ENCODE data around the gene SIPA1L2.

Gene SIPA1L2

DNA sequence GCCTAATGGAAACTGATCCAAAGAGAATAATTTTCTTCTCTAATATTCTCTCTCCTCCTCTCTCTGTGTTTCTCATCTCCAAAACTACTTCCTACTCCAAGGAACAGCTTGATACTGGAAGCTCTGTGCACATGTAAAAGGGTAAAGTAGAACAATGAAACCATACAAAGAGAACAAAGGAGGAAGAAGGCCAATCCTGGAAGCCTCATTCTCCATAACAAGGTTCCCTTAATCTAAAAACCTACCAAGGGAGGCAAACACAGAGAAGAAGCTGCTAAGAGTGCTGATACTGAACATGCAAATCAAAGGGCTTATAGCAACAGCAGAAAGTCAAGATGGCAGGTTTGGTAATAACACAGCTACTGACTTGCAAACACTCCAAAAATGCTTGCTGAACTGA, 44.4 kb downstream of the SIPA1L2 start:
- no peaks in the 10 kb centered on the region for H3K36me3 ChIP-seq (ENCODE audit: control insufficient read depth, insufficient read depth, low read length)
- no peaks in the 10 kb centered on the region for H3K27me3 ChIP-seq (replicated peaks; ENCODE audit: control insufficient read depth, insufficient read depth, low read length)
- no peak for DNase-seq (ENCODE audit: extremely low read depth, insufficient read length)
- no peak for TF ChIP-seq CTCF (IDR thresholded peaks at IDR 0.05; ENCODE audit: insufficient read depth, low read length, poor library complexity, severe bottlenecking)
- H3K4me3 ChIP-seq (replicated peaks; ENCODE audit: low read depth, low read length): no peak overlapping the region

DNA sequence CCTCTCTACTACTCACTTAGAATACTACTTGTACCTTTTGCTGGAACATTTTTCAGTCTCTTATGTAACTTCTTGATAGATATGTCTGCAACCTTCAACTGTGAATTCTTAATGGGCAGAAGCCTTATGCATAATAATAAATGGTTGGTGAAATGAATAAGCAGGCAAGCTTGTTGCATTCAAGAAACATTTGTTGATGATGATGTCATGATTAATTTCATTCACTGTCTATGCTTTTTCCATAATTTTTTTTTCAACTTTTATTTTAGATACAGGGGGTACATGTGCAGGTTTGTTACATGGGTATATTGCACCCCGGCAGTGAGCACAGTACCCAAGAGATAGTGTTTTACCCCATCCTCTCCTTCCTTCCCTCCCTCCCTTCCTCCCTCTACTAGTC, 48.0 kb downstream of the SIPA1L2 start:
- no peak for TF ChIP-seq CTCF (IDR thresholded peaks at IDR 0.05; ENCODE audit: insufficient read depth, low read length, poor library complexity, severe bottlenecking)
- Histone ChIP-seq H3K27me3 (replicated peaks; ENCODE audit: control insufficient read depth, insufficient read depth, low read length) (no peaks in the 10 kb centered on the region), H3K36me3 (ENCODE audit: control insufficient read depth, insufficient read depth, low read length) (no peaks in the 10 kb centered on the region), H3K4me3 (replicated peaks; ENCODE audit: low read depth, low read length) (no peak overlapping the region)
- no peak for DNase-seq (ENCODE audit: extremely low read depth, insufficient read length)

Measured in GM06990 (cell line).